Natural killer cell treated with Interleukin-12 subunit alpha and Interleukin-12 subunit beta and Interleukin-15 and Interleukin-18, amount 100 ng/mL, for 72 hours (primary cell): Measurements from ENCODE around the gene YARS2. TPM values are rescaled to one million over a fixed set of nuclear protein-coding genes. Genes with fewer than 3 reads are reported as not detected.

Experiments used
- ATAC-seq, 2 donors: fragments of 150-1000 bp; cut with Tn5 transposase in 1 of 2; sonication (Bioruptor Pico), chemical (Tn5 transposase) in 1 of 2; 2 replicates each; pipeline ENCODE4 v1.10.0; 2021
- DNase-seq: peaks from one replicate; pipeline ENCODE4 v3.0.0; 2022; ENCODE audit warnings: low spot score
- H3K27ac Mint-ChIP-seq, 2 donors: 1 replicate in 1 of 2; 2 replicates in 1 of 2; pipeline ENCODE4 v1.8.0; 2022; ENCODE audit warnings: mixed read lengths in 2 of 2, mild to moderate bottlenecking in 1 of 2, moderate library complexity in 1 of 2
- H3K27me3 Mint-ChIP-seq, 2 donors: 1 replicate in 1 of 2; 2 replicates in 1 of 2; pipeline ENCODE4 v1.8.0; 2022; ENCODE audit warnings: mixed read lengths in 2 of 2
- H3K36me3 Mint-ChIP-seq: one replicate; pipeline ENCODE4 v1.8.0; 2022; ENCODE audit warnings: mixed read lengths
- H3K4me1 Mint-ChIP-seq, 2 donors: 1 replicate in 1 of 2; 2 replicates in 1 of 2; pipeline ENCODE4 v1.8.0; 2022; ENCODE audit warnings: low read depth in 2 of 2, mixed read lengths in 2 of 2, mild to moderate bottlenecking in 1 of 2
- H3K4me3 Mint-ChIP-seq: one replicate; pipeline ENCODE4 v1.8.0; 2022; ENCODE audit warnings: mixed read lengths
- H3K9me3 Mint-ChIP-seq: 2 replicates; pipeline ENCODE4 v1.8.0; 2022; ENCODE audit warnings: mixed read lengths
- total RNA-seq, 2 donors: library from RNA; stranded (reverse); gene quantifications; one replicate each; pipeline ENCODE4 v1.2.3, GENCODE V29; 2022

Gene YARS2
- 10 to 100 TPM; 21.9 to 23.6 TPM for total RNA-seq

- ATAC-seq (peak; percentile 96 to 97), DNase-seq (peak; percentile 95)
- Mint-ChIP-seq H3K4me1 (peaks cover 13 to 15% of the 10 kb centered on the region in 2 donors), H3K4me3 (peak within 1 kb of the TSS; percentile 98), H3K36me3 (peaks cover 6% of the 10 kb centered on the region), H3K9me3 (no peaks in the 10 kb centered on the region), H3K27ac (peak within 1 kb of the TSS; percentile 88 to 90), H3K27me3 (peaks cover 2 to 9% of the 10 kb centered on the region in 2 donors)
These were observed at the start of gene YARS2 for GRCh38 chr12:32755654-32756475. Gene YARS2, minus strand, starts transcription at chr12:32755897. Its CDS starts 23 bp downstream, at chr12:32755874.

GRCh38 chr12:32804301-32804700 is 48.6 kb upstream of the YARS2 start:
- Mint-ChIP-seq H3K4me3 (no peak overlapping the region), H3K27me3 (peaks cover 8 to 19% of the 10 kb centered on the region in 2 donors), H3K27ac (no peak overlapping the region), H3K9me3 (peaks cover 6% of the 10 kb centered on the region), H3K4me1 (no peaks in the 10 kb centered on the region), H3K36me3 (no peaks in the 10 kb centered on the region)
- DNase-seq (no peak), ATAC-seq (no peak)

- no peaks in the 10 kb centered on the region for H3K36me3 Mint-ChIP-seq
- DNase-seq (no peak), ATAC-seq (no peak)
- H3K4me3 Mint-ChIP-seq: no peak overlapping the region
- H3K9me3 Mint-ChIP-seq: no peaks in the 10 kb centered on the region
- no peaks in the 10 kb centered on the region for H3K4me1 Mint-ChIP-seq
- H3K27ac Mint-ChIP-seq: no peak overlapping the region
- peaks cover 1 to 2% of the 10 kb centered on the region in 2 donors for H3K27me3 Mint-ChIP-seq
These were observed 45.7 kb upstream of the YARS2 start for GRCh38 chr12:32801269-32801980.

GRCh38 chr12:32794281-32794680 is 38.6 kb upstream of the YARS2 start:
- ATAC-seq: no peak
- Mint-ChIP-seq H3K27me3 (peaks cover 0 to 3% of the 10 kb centered on the region in 2 donors), H3K9me3 (no peaks in the 10 kb centered on the region), H3K27ac (no peak overlapping the region), H3K4me1 (no peaks in the 10 kb centered on the region), H3K4me3 (no peak overlapping the region), H3K36me3 (no peaks in the 10 kb centered on the region)
- no peak for DNase-seq

- no peak overlapping the region for H3K27ac Mint-ChIP-seq
- H3K9me3 Mint-ChIP-seq: no peaks in the 10 kb centered on the region
- H3K4me3 Mint-ChIP-seq: no peak overlapping the region
- ATAC-seq (no peak), DNase-seq (no peak)
- no peaks in the 10 kb centered on the region for H3K36me3 Mint-ChIP-seq
- no peaks in the 10 kb centered on the region for H3K4me1 Mint-ChIP-seq
- H3K27me3 Mint-ChIP-seq: peaks cover 0 to 9% of the 10 kb centered on the region in 2 donors
These were observed 34.2 kb upstream of the YARS2 start for GRCh38 chr12:32789916-32790315.

- Mint-ChIP-seq H3K36me3 (no peaks in the 10 kb centered on the region), H3K4me1 (no peaks in the 10 kb centered on the region), H3K4me3 (no peak overlapping the region), H3K27me3 (peaks cover 4 to 11% of the 10 kb centered on the region in 2 donors), H3K9me3 (no peaks in the 10 kb centered on the region), H3K27ac (no peak overlapping the region)
- DNase-seq (no peak), ATAC-seq (no peak)
These were observed 33.7 kb upstream of the YARS2 start for GRCh38 chr12:32789446-32789845.

- H3K4me1 Mint-ChIP-seq: no peaks in the 10 kb centered on the region
- H3K27me3 Mint-ChIP-seq: peaks cover 8 to 12% of the 10 kb centered on the region in 2 donors
- no peaks in the 10 kb centered on the region for H3K36me3 Mint-ChIP-seq
- ATAC-seq (no peak), DNase-seq (no peak)
- H3K4me3 Mint-ChIP-seq: no peak overlapping the region
- no peak overlapping the region for H3K27ac Mint-ChIP-seq
- no peaks in the 10 kb centered on the region for H3K9me3 Mint-ChIP-seq
These were observed 32.7 kb upstream of the YARS2 start for GRCh38 chr12:32788405-32788804.

- no peaks in the 10 kb centered on the region for H3K9me3 Mint-ChIP-seq
- no peak for DNase-seq
- H3K4me3 Mint-ChIP-seq: no peak overlapping the region
- no peak for ATAC-seq
- H3K4me1 Mint-ChIP-seq: no peaks in the 10 kb centered on the region
- peaks cover 12 to 15% of the 10 kb centered on the region in 2 donors for H3K27me3 Mint-ChIP-seq
- no peak overlapping the region for H3K27ac Mint-ChIP-seq
- H3K36me3 Mint-ChIP-seq: no peaks in the 10 kb centered on the region
These were observed 29.9 kb upstream of the YARS2 start for GRCh38 chr12:32785557-32785956.

- no peak overlapping the region for H3K4me3 Mint-ChIP-seq
These were observed 27.3 kb upstream of the YARS2 start for GRCh38 chr12:32783029-32783428.

GRCh38 chr12:32780071-32780470 is 24.4 kb upstream of the YARS2 start:
- Mint-ChIP-seq H3K4me1 (no peaks in the 10 kb centered on the region), H3K4me3 (no peak overlapping the region), H3K27me3 (peaks cover 16 to 17% of the 10 kb centered on the region in 2 donors), H3K27ac (no peak overlapping the region), H3K9me3 (no peaks in the 10 kb centered on the region), H3K36me3 (no peaks in the 10 kb centered on the region)
- no peak for DNase-seq
- no peak for ATAC-seq

More at GRCh38 chr12:32783029-32783428, 27.3 kb upstream of the YARS2 start:
- H3K9me3 Mint-ChIP-seq: no peaks in the 10 kb centered on the region
- ATAC-seq (no peak), DNase-seq (no peak)
- no peak overlapping the region for H3K27ac Mint-ChIP-seq
- no peaks in the 10 kb centered on the region for H3K36me3 Mint-ChIP-seq
- peaks cover 17 to 18% of the 10 kb centered on the region in 2 donors for H3K27me3 Mint-ChIP-seq
- H3K4me1 Mint-ChIP-seq: no peaks in the 10 kb centered on the region

- ATAC-seq: no peak
- Mint-ChIP-seq H3K27me3 (peaks cover 16 to 22% of the 10 kb centered on the region in 2 donors), H3K36me3 (no peaks in the 10 kb centered on the region), H3K4me3 (no peak overlapping the region), H3K9me3 (no peaks in the 10 kb centered on the region), H3K4me1 (no peaks in the 10 kb centered on the region), H3K27ac (no peak overlapping the region)
- DNase-seq: no peak
These were observed 22.0 kb upstream of the YARS2 start for GRCh38 chr12:32777691-32778175.

- Mint-ChIP-seq H3K27ac (no peak overlapping the region), H3K27me3 (peaks cover 16 to 22% of the 10 kb centered on the region in 2 donors), H3K9me3 (no peaks in the 10 kb centered on the region), H3K36me3 (no peaks in the 10 kb centered on the region), H3K4me3 (no peak overlapping the region), H3K4me1 (no peaks in the 10 kb centered on the region)
- no peak for DNase-seq
- ATAC-seq: no peak
These were observed 21.5 kb upstream of the YARS2 start for GRCh38 chr12:32777159-32777558.

- Mint-ChIP-seq H3K9me3 (no peaks in the 10 kb centered on the region), H3K4me3 (no peak overlapping the region), H3K27ac (no peak overlapping the region), H3K4me1 (no peaks in the 10 kb centered on the region), H3K27me3 (peaks cover 18 to 22% of the 10 kb centered on the region in 2 donors), H3K36me3 (no peaks in the 10 kb centered on the region)
- ATAC-seq (no peak), DNase-seq (no peak)
These were observed 20.6 kb upstream of the YARS2 start for GRCh38 chr12:32776258-32776657.

- no peak overlapping the region for H3K27ac Mint-ChIP-seq
- DNase-seq (no peak), ATAC-seq (no peak)
- H3K36me3 Mint-ChIP-seq: no peaks in the 10 kb centered on the region
- no peak overlapping the region for H3K4me3 Mint-ChIP-seq
- peaks cover 15 to 24% of the 10 kb centered on the region in 2 donors for H3K27me3 Mint-ChIP-seq
- no peaks in the 10 kb centered on the region for H3K4me1 Mint-ChIP-seq
- H3K9me3 Mint-ChIP-seq: no peaks in the 10 kb centered on the region
These were observed 18.0 kb upstream of the YARS2 start for GRCh38 chr12:32773691-32774090.
